IMR-90 (cell line): ENCODE data around the gene SMARCD1. TPM values are rescaled to one million over a fixed set of nuclear protein-coding genes. Genes with fewer than 3 reads are reported as not detected.

ENCODE experiments used
- ATAC-seq: fragments of 200-7000 bp; cut with Tn5 transposase; 2 replicates; pipeline ENCODE4 v1.9.1; 2020; ENCODE audit warnings: low read depth, mild to moderate bottlenecking, moderate library complexity
- BruUV-seq: library from RNA; stranded (reverse); fragments of 400-500 nt; replicated peaks from 2 replicates; lab custom pipeline; 2021; lab: Mats Ljungman, UMichigan
- CTCF ChIA-PET: fragments of 300-600 bp; formaldehyde crosslinking; extraction: SDS; loops from one replicate; lab custom pipeline; 2021; ENCODE audit warnings: antibody characterized with exemption; lab: Yijun Ruan, JAX
- POLR2A ChIA-PET: fragments of 300-600 bp; sonication (Branson Sonifier 250); formaldehyde crosslinking; loops from one replicate; lab custom pipeline; 2022; ENCODE audit warnings: antibody characterized with exemption; ENCODE audit not compliant: unreplicated experiment; lab: Charles Lee
- DNase-seq: peaks from one replicate; pipeline ENCODE4 v3.0.0; 2013
- H2AFZ ChIP-seq: replicated peaks from 2 replicates; pipeline ENCODE3; 2013; ENCODE audit warnings: low read length, mild to moderate bottlenecking; ENCODE audit not compliant: poor library complexity
- H2AK5ac ChIP-seq: 2 replicates; pipeline ENCODE4 v1.6.1; 2013; ENCODE audit warnings: low read depth, low read length, inconsistent platforms
- H2AK9ac ChIP-seq: replicated peaks from 2 replicates; pipeline ENCODE3; 2013; ENCODE audit warnings: mild to moderate bottlenecking, low read depth, low read length, moderate library complexity; ENCODE audit not compliant: poor library complexity
- H2BK120ac ChIP-seq: 2 replicates; pipeline ENCODE4 v1.6.1; 2013; ENCODE audit warnings: low read depth, low read length, inconsistent platforms
- H2BK15ac ChIP-seq: 3 replicates; pipeline ENCODE4 v1.6.1; 2013; ENCODE audit warnings: low read depth, low read length, inconsistent platforms
- H2BK20ac ChIP-seq: 2 replicates; pipeline ENCODE4 v1.6.1; 2013; ENCODE audit warnings: low read depth, mild to moderate bottlenecking, inconsistent platforms, low read length, moderate library complexity
- H2BK5ac ChIP-seq: 2 replicates; pipeline ENCODE4 v1.6.1; 2013; ENCODE audit warnings: mild to moderate bottlenecking, low read depth, low read length, inconsistent platforms; ENCODE audit not compliant: poor library complexity, severe bottlenecking
- H3K14ac ChIP-seq: replicated peaks from 2 replicates; pipeline ENCODE4 v1.6.1; 2013; ENCODE audit warnings: low read depth, low read length, inconsistent platforms
- H3K18ac ChIP-seq: 2 replicates; pipeline ENCODE4 v1.6.1; 2013; ENCODE audit warnings: low read depth, low read length, control low read depth
- H3K23ac ChIP-seq: 2 replicates; pipeline ENCODE4 v1.6.1; 2013; ENCODE audit warnings: low read depth, low read length, inconsistent platforms
- H3K27ac ChIP-seq: 2 replicates; pipeline ENCODE4 v1.5.1; 2013; ENCODE audit warnings: mild to moderate bottlenecking, control low read depth, low read length; ENCODE audit not compliant: insufficient read depth
- H3K27me3 ChIP-seq: 2 replicates; pipeline ENCODE4 v1.6.1; 2013; ENCODE audit warnings: low read length; ENCODE audit not compliant: control insufficient read depth, insufficient read depth
- H3K36me3 ChIP-seq: 2 replicates; pipeline ENCODE4 v1.6.1; 2013; ENCODE audit warnings: low read length, mixed read lengths; ENCODE audit not compliant: control insufficient read depth, insufficient read depth
- H3K4ac ChIP-seq: 2 replicates; pipeline ENCODE4 v1.6.1; 2013; ENCODE audit warnings: low read depth, low read length, inconsistent platforms
- H3K4me1 ChIP-seq: 2 replicates; pipeline ENCODE4 v1.6.1; 2013; ENCODE audit warnings: low read length, mixed read lengths; ENCODE audit not compliant: control insufficient read depth, insufficient read depth
- H3K4me2 ChIP-seq: 2 replicates; pipeline ENCODE4 v1.6.1; 2013; ENCODE audit warnings: low read depth, mild to moderate bottlenecking, control low read depth, low read length, moderate library complexity
- H3K4me3 ChIP-seq: 2 replicates; pipeline ENCODE4 v1.5.1; 2013; ENCODE audit warnings: low read depth, mild to moderate bottlenecking, control low read depth, low read length, moderate library complexity; ENCODE audit not compliant: insufficient read depth
- H3K56ac ChIP-seq: 2 replicates; pipeline ENCODE4 v1.6.1; 2013; ENCODE audit warnings: low read length, inconsistent platforms; ENCODE audit not compliant: insufficient read depth; ENCODE audit errors: extremely low read depth
- H3K79me1 ChIP-seq, 2 experiments: 2 replicates each; pipeline ENCODE4 v1.6.1; 2013; ENCODE audit warnings: low read length in 2 of 2, inconsistent platforms in 1 of 2, low read depth in 1 of 2
- H3K9ac ChIP-seq: 2 replicates; pipeline ENCODE4 v1.6.1; 2013; ENCODE audit warnings: low read depth, low read length, control low read depth
- H3K9me1 ChIP-seq: 2 replicates; pipeline ENCODE4 v1.6.1; 2013; ENCODE audit warnings: low read length, inconsistent platforms; ENCODE audit not compliant: insufficient read depth
- H3K9me3 ChIP-seq: 2 replicates; pipeline ENCODE4 v1.6.1; 2013; ENCODE audit warnings: low read length; ENCODE audit not compliant: control insufficient read depth, insufficient read depth
- H4K20me1 ChIP-seq: 2 replicates; pipeline ENCODE4 v1.6.1; 2013; ENCODE audit warnings: low read length, inconsistent platforms; ENCODE audit not compliant: insufficient read depth
- H4K5ac ChIP-seq: 2 replicates; pipeline ENCODE4 v1.6.1; 2013; ENCODE audit warnings: mild to moderate bottlenecking, low read depth, low read length, control low read depth
- H4K8ac ChIP-seq, 2 experiments: 2 replicates each; pipeline ENCODE4 v1.6.1; 2013; ENCODE audit warnings: low read depth in 2 of 2, low read length in 2 of 2, control low read depth in 1 of 2, inconsistent platforms in 1 of 2
- H4K91ac ChIP-seq: 2 replicates; pipeline ENCODE4 v1.6.1; 2013; ENCODE audit warnings: low read depth, low read length, inconsistent platforms; ENCODE audit not compliant: insufficient read depth
- BHLHE40 ChIP-seq: fragments of 150-350 bp; IDR thresholded peaks from 2 replicates; pipeline ENCODE4 v1.6.1; 2016; ENCODE audit warnings: mild to moderate bottlenecking, low read depth, low read length
- CEBPB ChIP-seq: IDR thresholded peaks from 2 replicates; pipeline ENCODE4 v1.6.1; 2012; ENCODE audit warnings: low read depth, low read length, improper control_type of control experiment
- WGBS, 2 experiments: methylation state at CpG; one replicate each; pipeline versions ENCODE4 v1.1.5 to v1.1.7; 2013; ENCODE audit warnings: missing lambda C conversion rate in 2 of 2; ENCODE audit not compliant: insufficient read length in 1 of 2; ENCODE audit errors: extremely low coverage in 2 of 2; 5-methylcytosine and 5-hydroxymethylcytosine counted together
- dilution Hi-C: fragments of 300-500 bp; cut with HindIII; formaldehyde crosslinking; loops from one replicate; pipeline ENCODE4 v1.14.3; 2018; ENCODE audit warnings: low sequenced_read_pairs; ENCODE audit not compliant: unreplicated experiment
- in situ Hi-C: fragments of 300-500 bp; cut with MboI; formaldehyde crosslinking; loops from 3 replicates; pipeline ENCODE4 v1.14.3; 2019; ENCODE audit warnings: low sequenced_read_pairs, inconsistent platforms, mixed read lengths
- intact Hi-C: fragments of 100-400 bp; cut with micrococcal nuclease; formaldehyde crosslinking; loops from 2 replicates; pipeline ENCODE4 v1.10.0; 2022
- polyA plus RNA-seq, 3 experiments: library from polyadenylated mRNA; depleted of rRNA; stranded (reverse); fragments of >200 nt; gene quantifications; 2 replicates each; pipeline ENCODE4 v1.2.3, GENCODE V29; 2012; ENCODE audit warnings: low replicate concordance in 1 of 3
- total RNA-seq: library from RNA; depleted of rRNA; stranded (reverse); fragments of >200 nt; gene quantifications from 2 replicates; pipeline ENCODE4 v1.2.3, GENCODE V29; 2012

SMARCD1 gene
- total and polyA plus RNA-seq, 2 of the 4 experiments (the other 2 are of a cell fraction) = 28.1 to 47.9 TPM

- CTCF ChIA-PET = interaction anchor here (0.5 to 1.3 kb wide), 5 partner anchors 8 to 481 kb away, joined by 3 to 5 read pairs (median 3); partner anchors contain the start of genes COX14 and GPD1
- POLR2A ChIA-PET = interaction anchor here (0.6 kb wide), 1 partner anchor 28 kb away, joined by 4 read pairs; no protein-coding TSS in a partner anchor
- H3K4me2 ChIP-seq = no peak overlapping the region
- H3K4me1 ChIP-seq = peaks cover 7% of the 10 kb centered on the region
- H4K91ac ChIP-seq = no peak overlapping the region
- no peak overlapping the region for H2BK15ac ChIP-seq
- H3K9me1 ChIP-seq = no peaks in the 10 kb centered on the region
- H3K36me3 ChIP-seq = peaks cover 35% of the 10 kb centered on the region
- H4K8ac ChIP-seq = 0 out of 4 replicates have a peak overlapping the region, but pooled peaks of 1 of the 2 experiments have one; percentile 24
- no CpG with 5 or more reads among the region's 3 CpGs for WGBS, 2 experiments
- no peak overlapping the region for H3K9ac ChIP-seq
- no peak overlapping the region for H3K18ac ChIP-seq
- no peak overlapping the region for H3K56ac ChIP-seq
- DNase-seq = peak; percentile 85
- no peaks in the 10 kb centered on the region for H3K9me3 ChIP-seq
- peak overlapping the region; percentile 59; the same call in 1 of the 2 replicates for H2BK120ac ChIP-seq
- dilution Hi-C loops (no loop called here), intact Hi-C loops (loop anchor here (5.0 kb wide), 1 partner anchor 79 kb away; the partner anchor contains the start of gene CERS5), in situ Hi-C loops (no loop called here)
- no peaks in the 10 kb centered on the region for H3K27me3 ChIP-seq
- no peak overlapping the region for H2AFZ ChIP-seq
- no peak overlapping the region; the same call in 1 of the 2 replicates for H3K4ac ChIP-seq
- peak; percentile 10 for ATAC-seq
- H3K27ac ChIP-seq = 0 out of 2 replicates have a peak overlapping the region, but pooled peaks have one; percentile 7
- no peak overlapping the region for H2AK5ac ChIP-seq
- BruUV-seq = no TSS peak
- H4K20me1 ChIP-seq = peaks cover 25% of the 10 kb centered on the region
- H3K79me1 ChIP-seq = peaks cover 16 to 46% of the 10 kb centered on the region in 2 experiments
- peak overlapping the region; percentile 52 for H2BK5ac ChIP-seq
- no peak overlapping the region for H4K5ac ChIP-seq
- no peak overlapping the region for H3K4me3 ChIP-seq
- H3K23ac ChIP-seq = no peak overlapping the region
- no peak for TF ChIP-seq BHLHE40
- TF ChIP-seq CEBPB = peak; percentile 92
- no peak overlapping the region for H2BK20ac ChIP-seq
- no peak overlapping the region; the same call in 1 of the 2 replicates for H3K14ac ChIP-seq
- no peak overlapping the region for H2AK9ac ChIP-seq
Observed at GRCh38 chr12:50087995-50088394, 2.9 kb downstream of the SMARCD1 start.
